ENCODE measurements around the gene CTAG1B. TPM values are rescaled to one million over a fixed set of nuclear protein-coding genes. Genes with fewer than 3 reads are reported as not detected.

Gene CTAG1B
- total RNA-seq, 5 donors from 2014 or later (not counting 1 experiment from before 2014, with no cell fraction given) = not detected

DNA sequence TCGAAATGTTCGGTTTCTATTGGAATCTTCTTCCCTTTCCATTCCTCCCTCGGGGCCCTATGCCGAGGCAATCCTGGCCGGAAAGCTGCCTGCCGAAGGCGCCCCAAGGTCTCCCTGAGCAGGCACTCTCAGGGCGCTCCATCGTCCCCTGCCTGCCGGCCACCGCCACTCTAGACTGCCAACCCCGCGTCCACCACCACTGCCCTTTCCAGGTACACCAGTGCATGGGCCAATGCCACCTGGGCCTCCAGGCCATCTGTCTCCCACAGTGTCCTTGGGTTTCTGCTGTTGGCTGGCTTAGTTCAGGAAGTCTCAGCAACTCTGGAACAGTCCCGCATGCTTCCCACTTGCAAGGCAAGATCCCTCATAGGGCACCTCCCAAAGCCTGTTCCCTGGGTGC lies 19.6 kb downstream of the CTAG1B start:
- no peak overlapping the region for H3K27ac Mint-ChIP-seq
- H3K9me3 Mint-ChIP-seq = no peaks in the 10 kb centered on the region
- H3K36me3 ChIP-seq (ENCODE audit: control insufficient read depth in 2 of 2, extremely low read depth in 1 of 2, insufficient read depth in 1 of 2, low read length in 1 of 2) = no peaks in the 10 kb centered on the region
- H3K36me3 Mint-ChIP-seq = no peaks in the 10 kb centered on the region
- ChIA-PET CTCF (interaction anchor here in 1 of 2 donors (0.5 kb wide), 1 partner anchor 10 kb away, joined by 4 read pairs; no protein-coding TSS in a partner anchor), POLR2A (no interaction called here)
- ATAC-seq (replicated peaks in 1 of 4) = no peak
- no peak overlapping the region for H3K27ac ChIP-seq (ENCODE audit: low read length)
- peaks cover 3 to 17% of the 10 kb centered on the region in 2 donors for H3K27me3 Mint-ChIP-seq
- H3K4me1 ChIP-seq (ENCODE audit: control insufficient read depth in 1 of 2, extremely low read depth in 1 of 2, insufficient read depth in 2 of 2, low read length in 2 of 2) = peaks cover 0 to 8% of the 10 kb centered on the region in 2 experiments
- no peaks in the 10 kb centered on the region for H3K9me3 ChIP-seq
- H3K4me1 Mint-ChIP-seq = peaks cover 0 to 11% (median 5%) of the 10 kb centered on the region in 3 donors
- H3K4me3 Mint-ChIP-seq = no peak overlapping the region
- no CpG with 5 or more reads among the region's 14 CpGs for whole genome bisulfite sequencing (ENCODE audit: insufficient coverage)
- DNase-seq = no peak
- H3K4me3 ChIP-seq (ENCODE audit: control insufficient read depth in 1 of 2, extremely low read depth in 1 of 2, low read length in 1 of 2) = no peak overlapping the region
- peaks cover 0 to 9% of the 10 kb centered on the region in 2 experiments for H3K27me3 ChIP-seq (replicated peaks in 1 of 2; ENCODE audit: control insufficient read depth in 2 of 2, extremely low read depth in 1 of 2, insufficient read depth in 2 of 2, low read length in 1 of 2)

DNA sequence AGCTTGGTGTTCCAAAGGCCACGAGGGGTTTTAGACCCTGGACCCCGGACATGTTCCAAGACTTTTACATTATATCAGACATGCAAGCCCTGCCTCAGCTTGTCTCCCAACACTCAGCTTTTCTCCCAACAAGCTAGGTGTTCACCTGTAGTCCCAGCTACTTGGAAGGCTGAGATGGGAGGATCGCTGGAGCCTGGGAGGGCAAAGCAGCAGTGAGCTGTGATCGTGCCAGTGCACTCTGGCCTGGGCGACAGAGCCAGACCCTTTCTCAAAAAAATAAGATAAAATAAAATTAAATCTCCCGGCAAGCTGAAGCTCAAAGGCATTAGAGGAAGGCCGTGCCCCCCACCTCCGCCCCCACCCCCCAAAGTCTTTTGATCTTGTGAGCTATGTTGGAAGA lies 20.4 kb downstream of the CTAG1B start:
- ChIA-PET POLR2A (no interaction called here), CTCF (interaction anchor here (0.5 to 0.6 kb wide), 2 partner anchors 11 to 1779 kb away, joined by 3 to 4 read pairs; no protein-coding TSS in a partner anchor)
- no peak overlapping the region for H3K27ac Mint-ChIP-seq
- no CpG with 5 or more reads among the region's 8 CpGs for WGBS (ENCODE audit: insufficient coverage)
- Histone ChIP-seq H3K4me3 (ENCODE audit: control insufficient read depth in 1 of 2, extremely low read depth in 1 of 2, low read length in 1 of 2) (no peak overlapping the region), H3K36me3 (ENCODE audit: control insufficient read depth in 2 of 2, extremely low read depth in 1 of 2, insufficient read depth in 1 of 2, low read length in 1 of 2) (no peaks in the 10 kb centered on the region), H3K27me3 (replicated peaks in 1 of 2; ENCODE audit: control insufficient read depth in 2 of 2, extremely low read depth in 1 of 2, insufficient read depth in 2 of 2, low read length in 1 of 2) (peaks cover 0 to 10% of the 10 kb centered on the region in 2 experiments), H3K4me1 (ENCODE audit: control insufficient read depth in 1 of 2, extremely low read depth in 1 of 2, insufficient read depth in 2 of 2, low read length in 2 of 2) (peaks cover 0 to 8% of the 10 kb centered on the region in 2 experiments), H3K9me3 (no peaks in the 10 kb centered on the region), H3K27ac (ENCODE audit: low read length) (no peak overlapping the region)
- DNase-seq (no peak), ATAC-seq (replicated peaks in 1 of 4) (no peak)
- H3K4me1 Mint-ChIP-seq = peaks cover 0 to 11% (median 5%) of the 10 kb centered on the region in 3 donors
- H3K27me3 Mint-ChIP-seq = peaks cover 3 to 16% of the 10 kb centered on the region in 2 donors
- no peaks in the 10 kb centered on the region for H3K9me3 Mint-ChIP-seq
- no peak overlapping the region for H3K4me3 Mint-ChIP-seq
- no peaks in the 10 kb centered on the region for H3K36me3 Mint-ChIP-seq

DNA sequence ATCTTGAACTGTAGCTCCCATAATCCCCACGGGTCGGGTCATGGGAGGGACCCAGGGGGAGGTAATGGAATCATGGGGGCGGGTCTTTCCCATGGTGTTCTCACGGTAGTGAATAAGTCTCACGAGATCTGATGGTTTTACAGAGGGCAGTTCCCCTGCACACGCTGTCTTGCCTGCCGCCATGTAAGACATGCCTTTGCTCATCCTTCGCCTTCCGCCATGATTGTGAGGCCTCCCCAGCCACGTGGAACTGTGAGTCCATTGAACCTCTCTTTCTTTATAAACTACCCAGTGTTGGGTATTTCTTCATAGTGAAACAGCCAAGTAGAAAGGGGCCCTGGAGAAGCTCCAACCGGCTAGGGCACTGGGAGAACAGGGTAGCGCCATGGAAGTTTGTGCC lies 21.9 kb downstream of the CTAG1B start:
- H3K27ac ChIP-seq (ENCODE audit: low read length) = no peak overlapping the region
- no CpG with 5 or more reads among the region's 12 CpGs for WGBS (ENCODE audit: insufficient coverage)
- Mint-ChIP-seq H3K27ac (no peak overlapping the region), H3K36me3 (no peaks in the 10 kb centered on the region), H3K4me1 (peaks cover 0 to 11% (median 5%) of the 10 kb centered on the region in 3 donors), H3K27me3 (peaks cover 3 to 20% of the 10 kb centered on the region in 2 donors), H3K4me3 (no peak overlapping the region), H3K9me3 (no peaks in the 10 kb centered on the region)
- no peak for ATAC-seq (replicated peaks in 1 of 4)
- peaks cover 0 to 8% of the 10 kb centered on the region in 2 experiments for H3K4me1 ChIP-seq (ENCODE audit: control insufficient read depth in 1 of 2, extremely low read depth in 1 of 2, insufficient read depth in 2 of 2, low read length in 2 of 2)
- H3K9me3 ChIP-seq = no peaks in the 10 kb centered on the region
- no peaks in the 10 kb centered on the region for H3K36me3 ChIP-seq (ENCODE audit: control insufficient read depth in 2 of 2, extremely low read depth in 1 of 2, insufficient read depth in 1 of 2, low read length in 1 of 2)
- H3K27me3 ChIP-seq (replicated peaks in 1 of 2; ENCODE audit: control insufficient read depth in 2 of 2, extremely low read depth in 1 of 2, insufficient read depth in 2 of 2, low read length in 1 of 2) = peaks cover 0 to 8% of the 10 kb centered on the region in 2 experiments
- H3K4me3 ChIP-seq (ENCODE audit: control insufficient read depth in 1 of 2, extremely low read depth in 1 of 2, low read length in 1 of 2) = no peak overlapping the region
- POLR2A ChIA-PET = no interaction called here
- no peak for DNase-seq
- CTCF ChIA-PET = no interaction called here

DNA sequence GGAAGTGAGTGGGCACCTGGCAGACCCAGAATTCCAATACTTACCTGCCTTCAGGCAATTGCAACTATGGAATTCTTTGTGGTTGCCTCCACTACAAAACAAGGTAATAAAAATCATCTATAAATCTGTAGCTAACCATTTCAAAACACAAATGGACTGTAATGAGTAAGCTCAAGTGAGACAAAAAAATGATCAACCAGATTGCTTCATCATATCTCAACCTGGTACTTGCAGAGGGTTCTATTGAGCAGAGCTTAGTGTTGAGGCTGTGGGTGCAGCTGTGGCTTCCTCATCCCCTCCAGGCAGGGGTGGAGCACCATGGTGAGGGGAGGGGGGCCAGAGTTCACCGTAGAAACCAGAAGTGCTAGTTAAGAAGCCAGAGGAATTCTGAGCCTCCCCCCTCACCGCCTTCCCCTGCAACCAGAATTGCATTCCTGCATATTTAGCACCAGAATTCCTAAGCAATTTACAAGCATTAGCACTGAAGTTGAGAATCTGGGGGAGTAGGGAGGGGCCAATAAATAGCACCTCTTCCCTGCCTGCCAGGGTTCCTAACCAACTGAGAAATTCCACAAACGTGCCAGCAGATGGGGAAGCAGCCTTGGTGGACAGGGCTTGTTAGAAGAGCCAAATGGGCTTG lies 22.7 kb downstream of the CTAG1B start:
- Mint-ChIP-seq H3K4me3 (no peak overlapping the region), H3K27me3 (peaks cover 3 to 25% of the 10 kb centered on the region in 2 donors), H3K9me3 (no peaks in the 10 kb centered on the region), H3K27ac (no peak overlapping the region), H3K4me1 (peaks cover 0 to 11% (median 5%) of the 10 kb centered on the region in 3 donors), H3K36me3 (no peaks in the 10 kb centered on the region)
- H3K4me3 ChIP-seq (ENCODE audit: control insufficient read depth in 1 of 2, extremely low read depth in 1 of 2, low read length in 1 of 2) = no peak overlapping the region
- H3K27me3 ChIP-seq (replicated peaks in 1 of 2; ENCODE audit: control insufficient read depth in 2 of 2, extremely low read depth in 1 of 2, insufficient read depth in 2 of 2, low read length in 1 of 2) = peaks cover 0 to 7% of the 10 kb centered on the region in 2 experiments
- H3K9me3 ChIP-seq = no peaks in the 10 kb centered on the region
- no peaks in the 10 kb centered on the region for H3K36me3 ChIP-seq (ENCODE audit: control insufficient read depth in 2 of 2, extremely low read depth in 1 of 2, insufficient read depth in 1 of 2, low read length in 1 of 2)
- no peak overlapping the region for H3K27ac ChIP-seq (ENCODE audit: low read length)
- ATAC-seq (replicated peaks in 1 of 4) (peak in 1 of 4 experiments; percentile 46), DNase-seq (peak in 8 of 35 experiments; percentile 4 to 13 (median 6))
- CTCF ChIA-PET = interaction anchor here in 1 of 2 donors (0.6 kb wide), 1 partner anchor 225 kb away, joined by 4 read pairs; no protein-coding TSS in a partner anchor
- no CpG with 5 or more reads among the region's 3 CpGs for WGBS (ENCODE audit: insufficient coverage)
- POLR2A ChIA-PET = interaction anchor here in 1 of 2 donors (0.7 kb wide), 1 partner anchor 682 kb away, joined by 10 read pairs; no protein-coding TSS in a partner anchor
- peaks cover 0 to 8% of the 10 kb centered on the region in 2 experiments for H3K4me1 ChIP-seq (ENCODE audit: control insufficient read depth in 1 of 2, extremely low read depth in 1 of 2, insufficient read depth in 2 of 2, low read length in 2 of 2)

DNA sequence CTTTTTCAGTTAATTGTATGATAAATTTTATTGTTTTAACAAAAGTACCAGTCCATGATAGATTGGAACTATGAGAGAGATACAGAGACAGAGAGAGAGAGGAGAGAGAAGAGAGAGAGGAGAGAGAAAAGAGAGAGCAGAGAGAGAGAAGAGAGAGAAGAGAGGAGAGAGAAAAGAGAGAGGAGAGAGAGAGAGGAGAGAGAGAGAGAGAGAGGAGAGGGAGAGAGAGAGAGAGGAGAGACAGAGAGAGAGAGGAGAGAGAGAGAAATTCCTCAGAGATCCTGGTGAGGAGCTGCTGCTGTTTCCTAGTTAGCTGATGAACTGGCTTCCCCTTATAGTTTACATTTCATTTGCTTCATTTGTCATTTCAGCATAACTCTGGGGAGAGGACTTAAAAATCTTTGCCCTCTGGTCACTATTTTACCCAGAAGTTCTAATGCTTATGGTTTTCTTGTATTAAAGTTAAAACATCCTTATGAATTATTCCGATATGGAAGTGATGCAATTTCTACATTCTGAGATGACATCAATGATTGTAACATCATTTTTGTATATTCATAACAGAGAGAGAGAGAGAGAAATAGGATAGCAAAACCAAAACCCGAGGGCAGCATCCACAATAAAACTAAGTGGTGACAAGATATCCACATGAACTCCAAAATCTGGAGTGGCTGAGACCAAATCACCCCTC lies 23.4 kb downstream of the CTAG1B start:
- peaks cover 0 to 8% of the 10 kb centered on the region in 2 experiments for H3K4me1 ChIP-seq (ENCODE audit: control insufficient read depth in 1 of 2, extremely low read depth in 1 of 2, insufficient read depth in 2 of 2, low read length in 2 of 2)
- CTCF ChIA-PET = interaction anchor here in 1 of 2 donors (0.7 kb wide), 1 partner anchor 306 kb away, joined by 4 read pairs; no protein-coding TSS in a partner anchor
- H3K9me3 Mint-ChIP-seq = no peaks in the 10 kb centered on the region
- no peak overlapping the region for H3K27ac Mint-ChIP-seq
- no peak overlapping the region for H3K4me3 Mint-ChIP-seq
- no peak for ATAC-seq (replicated peaks in 1 of 4)
- H3K9me3 ChIP-seq = no peaks in the 10 kb centered on the region
- no peak overlapping the region for H3K4me3 ChIP-seq (ENCODE audit: control insufficient read depth in 1 of 2, extremely low read depth in 1 of 2, low read length in 1 of 2)
- peaks cover 3 to 25% of the 10 kb centered on the region in 2 donors for H3K27me3 Mint-ChIP-seq
- POLR2A ChIA-PET = interaction anchor here in 1 of 2 donors (0.7 kb wide), 1 partner anchor 681 kb away, joined by 10 read pairs; no protein-coding TSS in a partner anchor
- no peak overlapping the region for H3K27ac ChIP-seq (ENCODE audit: low read length)
- H3K27me3 ChIP-seq (replicated peaks in 1 of 2; ENCODE audit: control insufficient read depth in 2 of 2, extremely low read depth in 1 of 2, insufficient read depth in 2 of 2, low read length in 1 of 2) = peaks cover 0 to 5% of the 10 kb centered on the region in 2 experiments
- no peak for DNase-seq
- no CpG with 5 or more reads among the region's 2 CpGs for WGBS (ENCODE audit: insufficient coverage)
- no peaks in the 10 kb centered on the region for H3K36me3 Mint-ChIP-seq
- H3K4me1 Mint-ChIP-seq = peaks cover 0 to 11% (median 5%) of the 10 kb centered on the region in 3 donors
- no peaks in the 10 kb centered on the region for H3K36me3 ChIP-seq (ENCODE audit: control insufficient read depth in 2 of 2, extremely low read depth in 1 of 2, insufficient read depth in 1 of 2, low read length in 1 of 2)

DNA sequence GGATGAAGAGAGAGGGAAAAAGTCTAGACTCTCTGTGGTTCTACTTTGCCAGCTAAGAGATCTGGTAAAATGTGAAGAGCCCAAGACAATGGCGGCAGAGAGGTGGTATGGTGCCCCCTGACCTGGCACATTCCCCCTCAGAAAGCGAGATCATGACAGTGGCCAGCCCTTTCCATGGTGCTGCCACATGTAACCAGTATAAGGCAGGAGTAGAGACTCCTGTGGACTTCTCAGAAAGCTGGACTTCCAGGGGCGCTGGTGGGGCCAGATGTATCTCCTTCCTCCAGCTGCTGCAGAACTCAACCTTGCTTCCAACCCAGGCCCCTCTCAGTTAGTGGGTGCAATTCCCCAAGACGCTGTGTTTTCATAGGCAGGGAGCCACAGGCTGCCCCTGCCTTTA lies 24.6 kb downstream of the CTAG1B start:
- POLR2A ChIA-PET = no interaction called here
- H3K4me1 ChIP-seq (ENCODE audit: control insufficient read depth in 1 of 2, extremely low read depth in 1 of 2, insufficient read depth in 2 of 2, low read length in 2 of 2) = peaks cover 0 to 8% of the 10 kb centered on the region in 2 experiments
- H3K9me3 ChIP-seq = no peaks in the 10 kb centered on the region
- Mint-ChIP-seq H3K9me3 (no peaks in the 10 kb centered on the region), H3K27me3 (peaks cover 3 to 25% of the 10 kb centered on the region in 2 donors), H3K4me1 (peaks cover 0 to 11% (median 0%) of the 10 kb centered on the region in 3 donors), H3K36me3 (no peaks in the 10 kb centered on the region), H3K27ac (no peak overlapping the region), H3K4me3 (no peak overlapping the region)
- no peak for DNase-seq
- H3K4me3 ChIP-seq (ENCODE audit: control insufficient read depth in 1 of 2, extremely low read depth in 1 of 2, low read length in 1 of 2) = no peak overlapping the region
- ATAC-seq (replicated peaks in 1 of 4) = no peak
- peaks cover 0 to 3% of the 10 kb centered on the region in 2 experiments for H3K27me3 ChIP-seq (replicated peaks in 1 of 2; ENCODE audit: control insufficient read depth in 2 of 2, extremely low read depth in 1 of 2, insufficient read depth in 2 of 2, low read length in 1 of 2)
- no peak overlapping the region for H3K27ac ChIP-seq (ENCODE audit: low read length)
- 80% methylated on average over 1 of the region's 4 CpGs for WGBS (ENCODE audit: insufficient coverage)
- CTCF ChIA-PET = no interaction called here
- no peaks in the 10 kb centered on the region for H3K36me3 ChIP-seq (ENCODE audit: control insufficient read depth in 2 of 2, extremely low read depth in 1 of 2, insufficient read depth in 1 of 2, low read length in 1 of 2)
